ENCODE data around the gene LZTFL1. TPM values are rescaled to one million over a fixed set of nuclear protein-coding genes. Genes with fewer than 3 reads are reported as not detected.
A peak's percentile ranks its signal among the peaks of the same experiment; 100 is the strongest.

The LZTFL1 gene
- total RNA-seq: 8.5 TPM

- Histone ChIP-seq H3K9me3 (ENCODE audit: low read depth, low read length) (no peaks in the 10 kb centered on the region), H3K27me3 (ENCODE audit: insufficient read depth, low read length) (no peaks in the 10 kb centered on the region), H3K4me1 (ENCODE audit: insufficient read depth, low read length) (peaks cover 16% of the 10 kb centered on the region), H3K4me3 (ENCODE audit: low read length) (peak within 1 kb of the TSS; percentile 67)
Observed at GRCh38 chr3:45841757-45842491, at the start of gene LZTFL1. LZTFL1 (minus strand) TSS chr3:45842119; CDS start chr3:45841991, 128 bp downstream.

GRCh38 chr3:45890405-45890804 is 48.5 kb upstream of the LZTFL1 start:
- no peaks in the 10 kb centered on the region for H3K27me3 ChIP-seq (ENCODE audit: insufficient read depth, low read length)
- no peak overlapping the region for H3K4me3 ChIP-seq (ENCODE audit: low read length)
- H3K4me1 ChIP-seq (ENCODE audit: insufficient read depth, low read length): peaks cover 27% of the 10 kb centered on the region
- H3K9me3 ChIP-seq (ENCODE audit: low read depth, low read length): no peaks in the 10 kb centered on the region

GRCh38 chr3:45889337-45889736 is 47.4 kb upstream of the LZTFL1 start:
- no peaks in the 10 kb centered on the region for H3K9me3 ChIP-seq (ENCODE audit: low read depth, low read length)
- peaks cover 22% of the 10 kb centered on the region for H3K4me1 ChIP-seq (ENCODE audit: insufficient read depth, low read length)
- H3K4me3 ChIP-seq (ENCODE audit: low read length): no peak overlapping the region

GRCh38 chr3:45887759-45888511 is 46.0 kb upstream of the LZTFL1 start:
- peaks cover 3% of the 10 kb centered on the region for H3K27me3 ChIP-seq (ENCODE audit: insufficient read depth, low read length)
- H3K9me3 ChIP-seq (ENCODE audit: low read depth, low read length): no peaks in the 10 kb centered on the region
- H3K4me1 ChIP-seq (ENCODE audit: insufficient read depth, low read length): peaks cover 11% of the 10 kb centered on the region
- no peak overlapping the region for H3K4me3 ChIP-seq (ENCODE audit: low read length)

More at GRCh38 chr3:45889337-45889736, 47.4 kb upstream of the LZTFL1 start:
- peaks cover 3% of the 10 kb centered on the region for H3K27me3 ChIP-seq (ENCODE audit: insufficient read depth, low read length)

GRCh38 chr3:45887285-45887684 is 45.4 kb upstream of the LZTFL1 start:
- peaks cover 3% of the 10 kb centered on the region for H3K27me3 ChIP-seq (ENCODE audit: insufficient read depth, low read length)
- H3K4me1 ChIP-seq (ENCODE audit: insufficient read depth, low read length): peaks cover 5% of the 10 kb centered on the region
- H3K4me3 ChIP-seq (ENCODE audit: low read length): no peak overlapping the region
- no peaks in the 10 kb centered on the region for H3K9me3 ChIP-seq (ENCODE audit: low read depth, low read length)

GRCh38 chr3:45885979-45886705 is 44.2 kb upstream of the LZTFL1 start, which contains the start of gene CCR9:
CCR9 (plus strand) TSS chr3:45886543; CDS start chr3:45894934, 8,391 bp downstream.
- peaks cover 10% of the 10 kb centered on the region for H3K4me1 ChIP-seq (ENCODE audit: insufficient read depth, low read length)

GRCh38 chr3:45884368-45885201 is 42.7 kb upstream of the LZTFL1 start:
- Histone ChIP-seq H3K9me3 (ENCODE audit: low read depth, low read length) (no peaks in the 10 kb centered on the region), H3K27me3 (ENCODE audit: insufficient read depth, low read length) (peaks cover 3% of the 10 kb centered on the region), H3K4me1 (ENCODE audit: insufficient read depth, low read length) (peaks cover 10% of the 10 kb centered on the region), H3K4me3 (ENCODE audit: low read length) (no peak overlapping the region)

More at GRCh38 chr3:45885979-45886705, 44.2 kb upstream of the LZTFL1 start, which contains the start of gene CCR9:
- H3K27me3 ChIP-seq (ENCODE audit: insufficient read depth, low read length): peaks cover 3% of the 10 kb centered on the region
- no peak within 1 kb of the TSS for H3K4me3 ChIP-seq (ENCODE audit: low read length)
- no peaks in the 10 kb centered on the region for H3K9me3 ChIP-seq (ENCODE audit: low read depth, low read length)

GRCh38 chr3:45881078-45882022 is 39.4 kb upstream of the LZTFL1 start:
- H3K9me3 ChIP-seq (ENCODE audit: low read depth, low read length): no peaks in the 10 kb centered on the region
- no peak overlapping the region for H3K4me3 ChIP-seq (ENCODE audit: low read length)
- peaks cover 3% of the 10 kb centered on the region for H3K27me3 ChIP-seq (ENCODE audit: insufficient read depth, low read length)
- peaks cover 10% of the 10 kb centered on the region for H3K4me1 ChIP-seq (ENCODE audit: insufficient read depth, low read length)

- Histone ChIP-seq H3K4me3 (ENCODE audit: low read length) (no peak overlapping the region), H3K9me3 (ENCODE audit: low read depth, low read length) (no peaks in the 10 kb centered on the region), H3K27me3 (ENCODE audit: insufficient read depth, low read length) (peaks cover 3% of the 10 kb centered on the region), H3K4me1 (ENCODE audit: insufficient read depth, low read length) (peaks cover 10% of the 10 kb centered on the region)
Observed at GRCh38 chr3:45880725-45881077, 38.8 kb upstream of the LZTFL1 start.

- Histone ChIP-seq H3K4me3 (ENCODE audit: low read length) (no peak overlapping the region), H3K4me1 (ENCODE audit: insufficient read depth, low read length) (peaks cover 10% of the 10 kb centered on the region), H3K9me3 (ENCODE audit: low read depth, low read length) (no peaks in the 10 kb centered on the region), H3K27me3 (ENCODE audit: insufficient read depth, low read length) (no peaks in the 10 kb centered on the region)
Observed at GRCh38 chr3:45878124-45878523, 36.2 kb upstream of the LZTFL1 start.

- Histone ChIP-seq H3K9me3 (ENCODE audit: low read depth, low read length) (no peaks in the 10 kb centered on the region), H3K4me1 (ENCODE audit: insufficient read depth, low read length) (peaks cover 3% of the 10 kb centered on the region), H3K4me3 (ENCODE audit: low read length) (no peak overlapping the region), H3K27me3 (ENCODE audit: insufficient read depth, low read length) (no peaks in the 10 kb centered on the region)
Observed at GRCh38 chr3:45874677-45875346, 32.9 kb upstream of the LZTFL1 start.

GRCh38 chr3:45873638-45874037 is 31.7 kb upstream of the LZTFL1 start:
- peaks cover 12% of the 10 kb centered on the region for H3K4me1 ChIP-seq (ENCODE audit: insufficient read depth, low read length)
- no peaks in the 10 kb centered on the region for H3K9me3 ChIP-seq (ENCODE audit: low read depth, low read length)
- no peaks in the 10 kb centered on the region for H3K27me3 ChIP-seq (ENCODE audit: insufficient read depth, low read length)
- no peak overlapping the region for H3K4me3 ChIP-seq (ENCODE audit: low read length)

GRCh38 chr3:45873036-45873435 is 31.1 kb upstream of the LZTFL1 start:
- H3K27me3 ChIP-seq (ENCODE audit: insufficient read depth, low read length): no peaks in the 10 kb centered on the region
- H3K9me3 ChIP-seq (ENCODE audit: low read depth, low read length): no peaks in the 10 kb centered on the region
- H3K4me1 ChIP-seq (ENCODE audit: insufficient read depth, low read length): peaks cover 12% of the 10 kb centered on the region
- H3K4me3 ChIP-seq (ENCODE audit: low read length): no peak overlapping the region
